WERI-Rb-1 (cell line): ENCODE data around the gene KLK6.

Source experiments
- DNase-seq: peaks from one replicate; pipeline ENCODE4 v3.0.0-alpha.2; 2020
- H3K27ac ChIP-seq: fragments of 250-450 bp; sonication (Bioruptor Pico); 2 replicates; pipeline ENCODE4 v1.5.1; 2020; ENCODE audit warnings: mild to moderate bottlenecking, moderate library complexity
- H3K27me3 ChIP-seq: fragments of 250-450 bp; sonication (Bioruptor Pico); 2 replicates; pipeline ENCODE4 v1.5.1; 2021; ENCODE audit warnings: mild to moderate bottlenecking, low read depth, moderate library complexity; ENCODE audit not compliant: insufficient read depth, severe bottlenecking
- H3K36me3 ChIP-seq: fragments of 250-450 bp; sonication (Bioruptor Pico); 2 replicates; pipeline ENCODE4 v1.5.1; 2020; ENCODE audit warnings: mild to moderate bottlenecking, moderate library complexity
- H3K4me3 ChIP-seq: 2 replicates; pipeline ENCODE4 v1.5.1; 2011; ENCODE audit warnings: low read depth, mild to moderate bottlenecking, control low read depth, low read length
- H3K9me3 ChIP-seq: fragments of 250-450 bp; sonication (Bioruptor Pico); 2 replicates; pipeline ENCODE4 v1.5.1; 2021; ENCODE audit warnings: mild to moderate bottlenecking, moderate library complexity; ENCODE audit not compliant: severe bottlenecking
- CTCF ChIP-seq: IDR thresholded peaks from 2 replicates; pipeline ENCODE4 v1.5.1; 2011; ENCODE audit warnings: low read depth, mild to moderate bottlenecking, control low read depth, inconsistent platforms, low read length

Gene KLK6

DNA sequence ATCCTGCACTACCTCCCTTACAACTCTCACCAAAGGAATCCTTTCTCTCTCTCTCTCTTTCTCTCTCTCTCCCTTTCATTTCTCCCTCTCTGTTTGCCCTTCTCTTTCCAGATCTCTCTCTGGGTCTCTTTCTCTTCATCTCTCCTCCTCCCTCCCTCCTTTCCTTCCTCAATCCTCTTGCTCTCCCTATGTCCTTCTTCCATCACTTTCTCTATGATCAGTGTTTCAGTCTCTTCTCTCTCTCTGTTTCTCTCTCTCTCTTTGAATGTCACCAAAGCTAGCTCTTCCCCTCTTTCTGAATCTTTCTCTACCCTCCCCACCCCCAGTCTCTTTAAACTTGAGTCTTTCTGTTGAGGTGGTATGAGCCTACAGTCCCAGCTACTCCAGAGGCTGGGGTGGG lies 38.4 kb downstream of the KLK6 start:
- no peak for DNase-seq
- Histone ChIP-seq H3K36me3 (no peaks in the 10 kb centered on the region), H3K27me3 (peaks cover 83% of the 10 kb centered on the region), H3K4me3 (no peak overlapping the region), H3K27ac (no peak overlapping the region), H3K9me3 (peaks cover 2% of the 10 kb centered on the region)
- TF ChIP-seq CTCF = no peak

DNA sequence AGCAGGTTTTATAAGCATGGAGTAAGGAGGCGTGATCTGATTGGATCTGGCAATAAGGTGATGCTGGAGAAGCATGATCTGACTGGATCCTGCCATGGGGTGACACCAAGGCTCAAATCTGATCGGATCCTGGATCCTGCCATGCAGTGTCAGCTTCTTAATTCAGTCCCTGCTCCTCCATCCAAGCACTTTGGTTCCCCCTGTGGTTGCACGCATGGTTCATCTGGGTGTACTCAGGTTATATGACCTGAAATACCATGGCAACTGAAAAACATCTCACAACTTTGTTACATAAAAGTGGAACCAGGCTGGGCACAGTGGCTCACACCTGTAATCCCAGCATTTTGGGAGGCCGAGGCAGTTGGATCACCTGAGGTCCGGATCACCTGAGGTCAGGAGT lies 40.6 kb downstream of the KLK6 start:
- Histone ChIP-seq H3K27me3 (peaks cover 85% of the 10 kb centered on the region), H3K4me3 (no peak overlapping the region), H3K36me3 (no peaks in the 10 kb centered on the region), H3K27ac (no peak overlapping the region), H3K9me3 (peaks cover 2% of the 10 kb centered on the region)
- no peak for DNase-seq
- TF ChIP-seq CTCF = no peak

GRCh38 chr19:50926144-50926543 lies 43.2 kb downstream of the KLK6 start:
- Histone ChIP-seq H3K27ac (no peak overlapping the region), H3K4me3 (no peak overlapping the region), H3K27me3 (peaks cover 86% of the 10 kb centered on the region), H3K9me3 (no peaks in the 10 kb centered on the region), H3K36me3 (no peaks in the 10 kb centered on the region)
- no peak for TF ChIP-seq CTCF
- no peak for DNase-seq

- DNase-seq = no peak
- no peak for TF ChIP-seq CTCF
- H3K27ac ChIP-seq = no peak overlapping the region
Measured at GRCh38 chr19:50925734-50926133, 43.7 kb downstream of the KLK6 start.

GRCh38 chr19:50924586-50924985 lies 44.8 kb downstream of the KLK6 start:
- Histone ChIP-seq H3K9me3 (peaks cover 3% of the 10 kb centered on the region), H3K27me3 (peaks cover 87% of the 10 kb centered on the region), H3K4me3 (no peak overlapping the region), H3K27ac (no peak overlapping the region), H3K36me3 (no peaks in the 10 kb centered on the region)
- TF ChIP-seq CTCF = no peak
- DNase-seq = no peak

More at GRCh38 chr19:50925734-50926133, 43.7 kb downstream of the KLK6 start:
- Histone ChIP-seq H3K4me3 (no peak overlapping the region), H3K27me3 (peaks cover 87% of the 10 kb centered on the region), H3K36me3 (no peaks in the 10 kb centered on the region), H3K9me3 (no peaks in the 10 kb centered on the region)

DNA sequence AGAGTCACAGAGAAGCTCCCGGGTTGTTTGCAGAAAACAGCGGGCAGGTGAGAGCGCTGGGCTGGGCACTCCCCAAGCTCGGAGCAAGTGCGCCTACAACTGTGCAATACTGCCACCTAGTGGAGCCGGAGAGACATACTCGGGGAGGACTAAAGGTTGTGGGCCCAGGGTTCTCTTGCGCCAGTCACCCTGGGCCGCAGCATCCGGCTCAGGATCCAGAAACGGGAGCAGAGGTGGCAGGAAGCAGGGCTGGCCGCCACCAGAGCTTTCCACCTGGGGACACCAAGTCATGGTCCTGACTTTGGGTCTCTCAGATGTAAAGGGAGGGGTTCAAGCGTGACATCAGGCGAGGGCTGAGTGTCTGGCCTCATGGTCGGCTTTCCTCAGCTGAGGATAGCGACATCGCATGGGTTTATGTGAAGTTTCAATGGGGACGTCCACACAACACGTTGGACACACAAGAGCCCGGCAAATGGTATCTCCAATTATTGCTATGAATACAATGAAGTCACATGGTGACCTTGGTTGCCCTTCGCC lies 47.0 kb downstream of the KLK6 start:
- Histone ChIP-seq H3K27me3 (peaks cover 82% of the 10 kb centered on the region), H3K4me3 (no peak overlapping the region), H3K9me3 (peaks cover 6% of the 10 kb centered on the region), H3K27ac (no peak overlapping the region), H3K36me3 (no peaks in the 10 kb centered on the region)
- DNase-seq = peak; percentile 78
- TF ChIP-seq CTCF = peak; percentile 76
